ENCODE data around the gene SH2D3A. TPM values are rescaled to one million over a fixed set of nuclear protein-coding genes. Genes with fewer than 3 reads are reported as not detected.

The SH2D3A gene
- total and polyA plus RNA-seq, 2 experiments from 2014 or later, result 20.7 to 38.4 TPM

DNA sequence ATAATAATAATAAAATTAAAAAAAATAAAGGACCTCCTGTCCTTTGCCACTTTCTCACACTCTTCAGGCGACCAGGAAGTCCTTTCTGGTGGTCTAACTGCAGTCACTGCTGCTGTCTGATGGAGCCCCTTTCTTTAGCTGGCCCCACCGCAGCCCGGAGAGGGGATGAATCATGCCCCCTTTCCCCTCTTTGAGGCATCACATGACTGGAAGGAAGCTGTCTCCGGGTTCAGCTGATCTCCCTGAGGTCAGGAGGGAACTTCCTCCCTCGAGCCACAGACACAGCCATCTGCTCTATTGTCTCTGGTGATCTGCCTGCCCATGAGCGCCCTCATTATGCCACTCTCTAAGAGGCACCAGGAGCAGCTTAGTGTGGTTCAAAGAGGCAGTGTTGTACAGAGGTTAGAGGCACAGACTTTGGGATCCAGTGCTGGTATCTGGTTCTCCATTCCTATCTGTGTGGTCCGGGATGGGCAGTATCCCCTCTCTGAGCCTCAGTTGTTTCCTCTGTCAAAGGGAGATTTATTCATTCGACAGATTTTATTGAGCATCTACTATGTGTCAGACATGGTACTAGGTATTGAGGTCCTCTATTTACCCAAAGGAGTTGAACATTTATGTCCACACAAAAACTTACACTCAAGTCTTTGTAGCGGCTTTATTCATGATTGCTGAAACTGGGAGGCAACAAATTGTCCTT, 35.3 kb upstream of the SH2D3A start (continued):
- TF ChIP-seq, protein P1, sequence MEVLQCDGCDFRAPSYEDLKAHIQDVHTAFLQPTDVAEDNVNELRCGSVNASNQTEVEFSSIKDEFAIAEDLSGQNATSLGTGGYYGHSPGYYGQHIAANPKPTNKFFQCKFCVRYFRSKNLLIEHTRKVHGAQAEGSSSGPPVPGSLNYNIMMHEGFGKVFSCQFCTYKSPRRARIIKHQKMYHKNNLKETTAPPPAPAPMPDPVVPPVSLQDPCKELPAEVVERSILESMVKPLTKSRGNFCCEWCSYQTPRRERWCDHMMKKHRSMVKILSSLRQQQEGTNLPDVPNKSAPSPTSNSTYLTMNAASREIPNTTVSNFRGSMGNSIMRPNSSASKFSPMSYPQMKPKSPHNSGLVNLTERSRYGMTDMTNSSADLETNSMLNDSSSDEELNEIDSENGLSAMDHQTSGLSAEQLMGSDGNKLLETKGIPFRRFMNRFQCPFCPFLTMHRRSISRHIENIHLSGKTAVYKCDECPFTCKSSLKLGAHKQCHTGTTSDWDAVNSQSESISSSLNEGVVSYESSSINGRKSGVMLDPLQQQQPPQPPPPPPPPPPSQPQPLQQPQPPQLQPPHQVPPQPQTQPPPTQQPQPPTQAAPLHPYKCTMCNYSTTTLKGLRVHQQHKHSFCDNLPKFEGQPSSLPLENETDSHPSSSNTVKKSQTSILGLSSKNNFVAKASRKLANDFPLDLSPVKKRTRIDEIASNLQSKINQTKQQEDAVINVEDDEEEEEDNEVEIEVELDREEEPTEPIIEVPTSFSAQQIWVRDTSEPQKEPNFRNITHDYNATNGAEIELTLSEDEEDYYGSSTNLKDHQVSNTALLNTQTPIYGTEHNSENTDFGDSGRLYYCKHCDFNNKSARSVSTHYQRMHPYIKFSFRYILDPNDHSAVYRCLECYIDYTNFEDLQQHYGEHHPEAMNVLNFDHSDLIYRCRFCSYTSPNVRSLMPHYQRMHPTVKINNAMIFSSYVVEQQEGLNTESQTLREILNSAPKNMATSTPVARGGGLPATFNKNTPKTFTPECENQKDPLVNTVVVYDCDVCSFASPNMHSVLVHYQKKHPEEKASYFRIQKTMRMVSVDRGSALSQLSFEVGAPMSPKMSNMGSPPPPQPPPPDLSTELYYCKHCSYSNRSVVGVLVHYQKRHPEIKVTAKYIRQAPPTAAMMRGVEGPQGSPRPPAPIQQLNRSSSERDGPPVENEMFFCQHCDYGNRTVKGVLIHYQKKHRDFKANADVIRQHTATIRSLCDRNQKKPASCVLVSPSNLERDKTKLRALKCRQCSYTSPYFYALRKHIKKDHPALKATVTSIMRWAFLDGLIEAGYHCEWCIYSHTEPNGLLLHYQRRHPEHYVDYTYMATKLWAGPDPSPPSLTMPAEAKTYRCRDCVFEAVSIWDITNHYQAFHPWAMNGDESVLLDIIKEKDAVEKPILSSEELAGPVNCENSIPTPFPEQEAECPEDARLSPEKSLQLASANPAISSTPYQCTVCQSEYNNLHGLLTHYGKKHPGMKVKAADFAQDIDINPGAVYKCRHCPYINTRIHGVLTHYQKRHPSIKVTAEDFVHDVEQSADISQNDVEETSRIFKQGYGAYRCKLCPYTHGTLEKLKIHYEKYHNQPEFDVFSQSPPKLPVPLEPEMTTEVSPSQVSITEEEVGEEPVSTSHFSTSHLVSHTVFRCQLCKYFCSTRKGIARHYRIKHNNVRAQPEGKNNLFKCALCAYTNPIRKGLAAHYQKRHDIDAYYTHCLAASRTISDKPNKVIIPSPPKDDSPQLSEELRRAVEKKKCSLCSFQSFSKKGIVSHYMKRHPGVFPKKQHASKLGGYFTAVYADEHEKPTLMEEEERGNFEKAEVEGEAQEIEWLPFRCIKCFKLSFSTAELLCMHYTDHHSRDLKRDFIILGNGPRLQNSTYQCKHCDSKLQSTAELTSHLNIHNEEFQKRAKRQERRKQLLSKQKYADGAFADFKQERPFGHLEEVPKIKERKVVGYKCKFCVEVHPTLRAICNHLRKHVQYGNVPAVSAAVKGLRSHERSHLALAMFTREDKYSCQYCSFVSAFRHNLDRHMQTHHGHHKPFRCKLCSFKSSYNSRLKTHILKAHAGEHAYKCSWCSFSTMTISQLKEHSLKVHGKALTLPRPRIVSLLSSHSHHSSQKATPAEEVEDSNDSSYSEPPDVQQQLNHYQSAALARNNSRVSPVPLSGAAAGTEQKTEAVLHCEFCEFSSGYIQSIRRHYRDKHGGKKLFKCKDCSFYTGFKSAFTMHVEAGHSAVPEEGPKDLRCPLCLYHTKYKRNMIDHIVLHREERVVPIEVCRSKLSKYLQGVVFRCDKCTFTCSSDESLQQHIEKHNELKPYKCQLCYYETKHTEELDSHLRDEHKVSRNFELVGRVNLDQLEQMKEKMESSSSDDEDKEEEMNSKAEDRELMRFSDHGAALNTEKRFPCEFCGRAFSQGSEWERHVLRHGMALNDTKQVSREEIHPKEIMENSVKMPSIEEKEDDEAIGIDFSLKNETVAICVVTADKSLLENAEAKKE (CRISPR knock-in tag; IDR thresholded peaks at IDR 0.05), result no peak
- TF ChIP-seq NANOG (IDR thresholded peaks at IDR 0.05; ENCODE audit: borderline replicate concordance) (no peak), JUNB (IDR thresholded peaks at IDR 0.05; ENCODE audit: unreplicated experiment) (no peak), POLR2AphosphoS5 (IDR thresholded peaks at IDR 0.05; ENCODE audit: low read depth) (no peak)
- TF ChIP-seq, protein P2, sequence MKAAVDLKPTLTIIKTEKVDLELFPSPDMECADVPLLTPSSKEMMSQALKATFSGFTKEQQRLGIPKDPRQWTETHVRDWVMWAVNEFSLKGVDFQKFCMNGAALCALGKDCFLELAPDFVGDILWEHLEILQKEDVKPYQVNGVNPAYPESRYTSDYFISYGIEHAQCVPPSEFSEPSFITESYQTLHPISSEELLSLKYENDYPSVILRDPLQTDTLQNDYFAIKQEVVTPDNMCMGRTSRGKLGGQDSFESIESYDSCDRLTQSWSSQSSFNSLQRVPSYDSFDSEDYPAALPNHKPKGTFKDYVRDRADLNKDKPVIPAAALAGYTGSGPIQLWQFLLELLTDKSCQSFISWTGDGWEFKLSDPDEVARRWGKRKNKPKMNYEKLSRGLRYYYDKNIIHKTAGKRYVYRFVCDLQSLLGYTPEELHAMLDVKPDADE (IDR thresholded peaks at IDR 0.05), result no peak
- TF ChIP-seq, protein P3, sequence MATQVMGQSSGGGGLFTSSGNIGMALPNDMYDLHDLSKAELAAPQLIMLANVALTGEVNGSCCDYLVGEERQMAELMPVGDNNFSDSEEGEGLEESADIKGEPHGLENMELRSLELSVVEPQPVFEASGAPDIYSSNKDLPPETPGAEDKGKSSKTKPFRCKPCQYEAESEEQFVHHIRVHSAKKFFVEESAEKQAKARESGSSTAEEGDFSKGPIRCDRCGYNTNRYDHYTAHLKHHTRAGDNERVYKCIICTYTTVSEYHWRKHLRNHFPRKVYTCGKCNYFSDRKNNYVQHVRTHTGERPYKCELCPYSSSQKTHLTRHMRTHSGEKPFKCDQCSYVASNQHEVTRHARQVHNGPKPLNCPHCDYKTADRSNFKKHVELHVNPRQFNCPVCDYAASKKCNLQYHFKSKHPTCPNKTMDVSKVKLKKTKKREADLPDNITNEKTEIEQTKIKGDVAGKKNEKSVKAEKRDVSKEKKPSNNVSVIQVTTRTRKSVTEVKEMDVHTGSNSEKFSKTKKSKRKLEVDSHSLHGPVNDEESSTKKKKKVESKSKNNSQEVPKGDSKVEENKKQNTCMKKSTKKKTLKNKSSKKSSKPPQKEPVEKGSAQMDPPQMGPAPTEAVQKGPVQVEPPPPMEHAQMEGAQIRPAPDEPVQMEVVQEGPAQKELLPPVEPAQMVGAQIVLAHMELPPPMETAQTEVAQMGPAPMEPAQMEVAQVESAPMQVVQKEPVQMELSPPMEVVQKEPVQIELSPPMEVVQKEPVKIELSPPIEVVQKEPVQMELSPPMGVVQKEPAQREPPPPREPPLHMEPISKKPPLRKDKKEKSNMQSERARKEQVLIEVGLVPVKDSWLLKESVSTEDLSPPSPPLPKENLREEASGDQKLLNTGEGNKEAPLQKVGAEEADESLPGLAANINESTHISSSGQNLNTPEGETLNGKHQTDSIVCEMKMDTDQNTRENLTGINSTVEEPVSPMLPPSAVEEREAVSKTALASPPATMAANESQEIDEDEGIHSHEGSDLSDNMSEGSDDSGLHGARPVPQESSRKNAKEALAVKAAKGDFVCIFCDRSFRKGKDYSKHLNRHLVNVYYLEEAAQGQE (IDR thresholded peaks at IDR 0.05; ENCODE audit: unreplicated experiment), result no peak

Data from GM23338 (cell line).